ENCODE measurements around the gene DIP2A. TPM values are rescaled to one million over a fixed set of nuclear protein-coding genes. Genes with fewer than 3 reads are reported as not detected.

The DIP2A gene
- polyA plus RNA-seq, 1 donor from 2014 or later, result 45.0 TPM

- H3K27ac ChIP-seq (ENCODE audit: low read length), result no peak overlapping the region
- H3K79me2 ChIP-seq (replicated peaks; ENCODE audit: insufficient read depth, low read length), result no peaks in the 10 kb centered on the region
- no peaks in the 10 kb centered on the region for H3K9me2 ChIP-seq (ENCODE audit: insufficient read depth, low read length)
- no peaks in the 10 kb centered on the region for H4K20me1 ChIP-seq (ENCODE audit: insufficient read depth)
- H3K9ac ChIP-seq (ENCODE audit: low read length), result no peak overlapping the region
- H3F3A ChIP-seq (ENCODE audit: insufficient read depth, low read length, poor library complexity, severe bottlenecking), result no peaks in the 10 kb centered on the region
- H3K27me3 ChIP-seq (ENCODE audit: insufficient read depth, low read depth, low read length), result no peaks in the 10 kb centered on the region
- no peaks in the 10 kb centered on the region for H3K9me3 ChIP-seq (ENCODE audit: low read length)
- TF ChIP-seq EP300 (conservative IDR thresholded peaks at IDR 0.05; ENCODE audit: poor library complexity, severe bottlenecking) (no peak), POLR2AphosphoS5 (IDR thresholded peaks at IDR 0.05) (no peak), TAF1 (IDR thresholded peaks at IDR 0.05; ENCODE audit: low read depth) (no peak), SMC3 (conservative IDR thresholded peaks at IDR 0.05; ENCODE audit: poor library complexity) (no peak), EZH2 (IDR thresholded peaks at IDR 0.05; ENCODE audit: borderline replicate concordance, insufficient read depth, low read length, poor library complexity, severe bottlenecking) (no peak), MXI1 (conservative IDR thresholded peaks at IDR 0.05; ENCODE audit: poor library complexity, severe bottlenecking) (no peak), RAD21 (conservative IDR thresholded peaks at IDR 0.05) (no peak), CTCF (IDR thresholded peaks at IDR 0.05; ENCODE audit: poor library complexity, severe bottlenecking) (no peak)
- TF ChIP-seq, protein P1, sequence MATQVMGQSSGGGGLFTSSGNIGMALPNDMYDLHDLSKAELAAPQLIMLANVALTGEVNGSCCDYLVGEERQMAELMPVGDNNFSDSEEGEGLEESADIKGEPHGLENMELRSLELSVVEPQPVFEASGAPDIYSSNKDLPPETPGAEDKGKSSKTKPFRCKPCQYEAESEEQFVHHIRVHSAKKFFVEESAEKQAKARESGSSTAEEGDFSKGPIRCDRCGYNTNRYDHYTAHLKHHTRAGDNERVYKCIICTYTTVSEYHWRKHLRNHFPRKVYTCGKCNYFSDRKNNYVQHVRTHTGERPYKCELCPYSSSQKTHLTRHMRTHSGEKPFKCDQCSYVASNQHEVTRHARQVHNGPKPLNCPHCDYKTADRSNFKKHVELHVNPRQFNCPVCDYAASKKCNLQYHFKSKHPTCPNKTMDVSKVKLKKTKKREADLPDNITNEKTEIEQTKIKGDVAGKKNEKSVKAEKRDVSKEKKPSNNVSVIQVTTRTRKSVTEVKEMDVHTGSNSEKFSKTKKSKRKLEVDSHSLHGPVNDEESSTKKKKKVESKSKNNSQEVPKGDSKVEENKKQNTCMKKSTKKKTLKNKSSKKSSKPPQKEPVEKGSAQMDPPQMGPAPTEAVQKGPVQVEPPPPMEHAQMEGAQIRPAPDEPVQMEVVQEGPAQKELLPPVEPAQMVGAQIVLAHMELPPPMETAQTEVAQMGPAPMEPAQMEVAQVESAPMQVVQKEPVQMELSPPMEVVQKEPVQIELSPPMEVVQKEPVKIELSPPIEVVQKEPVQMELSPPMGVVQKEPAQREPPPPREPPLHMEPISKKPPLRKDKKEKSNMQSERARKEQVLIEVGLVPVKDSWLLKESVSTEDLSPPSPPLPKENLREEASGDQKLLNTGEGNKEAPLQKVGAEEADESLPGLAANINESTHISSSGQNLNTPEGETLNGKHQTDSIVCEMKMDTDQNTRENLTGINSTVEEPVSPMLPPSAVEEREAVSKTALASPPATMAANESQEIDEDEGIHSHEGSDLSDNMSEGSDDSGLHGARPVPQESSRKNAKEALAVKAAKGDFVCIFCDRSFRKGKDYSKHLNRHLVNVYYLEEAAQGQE (IDR thresholded peaks at IDR 0.05; ENCODE audit: borderline replicate concordance), result no peak
- no peak overlapping the region for H3K4me3 ChIP-seq (ENCODE audit: low read length)
- no peak overlapping the region for H3K4me2 ChIP-seq (ENCODE audit: low read length)
- H3K36me3 ChIP-seq (ENCODE audit: insufficient read depth, low read length), result no peaks in the 10 kb centered on the region
- H2AFZ ChIP-seq (ENCODE audit: low read depth, low read length), result no peak overlapping the region
Observed at GRCh38 chr21:46422636-46423241, 36.0 kb upstream of the DIP2A start.

- Histone ChIP-seq H4K20me1 (ENCODE audit: insufficient read depth) (no peaks in the 10 kb centered on the region), H3F3A (ENCODE audit: insufficient read depth, low read length, poor library complexity, severe bottlenecking) (no peaks in the 10 kb centered on the region), H3K9me3 (ENCODE audit: low read length) (no peaks in the 10 kb centered on the region), H3K4me2 (ENCODE audit: low read length) (no peak overlapping the region), H2AFZ (ENCODE audit: low read depth, low read length) (no peak overlapping the region), H3K27ac (ENCODE audit: low read length) (no peak overlapping the region), H3K9ac (ENCODE audit: low read length) (no peak overlapping the region), H3K79me2 (replicated peaks; ENCODE audit: insufficient read depth, low read length) (no peaks in the 10 kb centered on the region), H3K36me3 (ENCODE audit: insufficient read depth, low read length) (no peaks in the 10 kb centered on the region), H3K9me2 (ENCODE audit: insufficient read depth, low read length) (no peaks in the 10 kb centered on the region), H3K27me3 (ENCODE audit: insufficient read depth, low read depth, low read length) (no peaks in the 10 kb centered on the region), H3K4me3 (ENCODE audit: low read length) (no peak overlapping the region)
- TF ChIP-seq MXI1 (conservative IDR thresholded peaks at IDR 0.05; ENCODE audit: poor library complexity, severe bottlenecking) (no peak), EZH2 (IDR thresholded peaks at IDR 0.05; ENCODE audit: borderline replicate concordance, insufficient read depth, low read length, poor library complexity, severe bottlenecking) (no peak), CTCF (IDR thresholded peaks at IDR 0.05; ENCODE audit: poor library complexity, severe bottlenecking) (no peak), POLR2AphosphoS5 (IDR thresholded peaks at IDR 0.05) (no peak), EP300 (conservative IDR thresholded peaks at IDR 0.05; ENCODE audit: poor library complexity, severe bottlenecking) (no peak), RAD21 (conservative IDR thresholded peaks at IDR 0.05) (no peak), TAF1 (IDR thresholded peaks at IDR 0.05; ENCODE audit: low read depth) (no peak), SMC3 (conservative IDR thresholded peaks at IDR 0.05; ENCODE audit: poor library complexity) (no peak)
- TF ChIP-seq, protein P1 (IDR thresholded peaks at IDR 0.05; ENCODE audit: borderline replicate concordance), result no peak
Observed at GRCh38 chr21:46423546-46424038, 35.1 kb upstream of the DIP2A start.
